GM19395 (cell line): ENCODE results near the gene ANTXR1.

Experiments
- ATAC-seq: cut with Tn5 transposase; IDR thresholded peaks from one replicate; pipeline ENCODE4 v1.9.1; 2021; ENCODE audit warnings: mild to moderate bottlenecking, moderate library complexity; ENCODE audit not compliant: unreplicated experiment

The ANTXR1 gene

DNA sequence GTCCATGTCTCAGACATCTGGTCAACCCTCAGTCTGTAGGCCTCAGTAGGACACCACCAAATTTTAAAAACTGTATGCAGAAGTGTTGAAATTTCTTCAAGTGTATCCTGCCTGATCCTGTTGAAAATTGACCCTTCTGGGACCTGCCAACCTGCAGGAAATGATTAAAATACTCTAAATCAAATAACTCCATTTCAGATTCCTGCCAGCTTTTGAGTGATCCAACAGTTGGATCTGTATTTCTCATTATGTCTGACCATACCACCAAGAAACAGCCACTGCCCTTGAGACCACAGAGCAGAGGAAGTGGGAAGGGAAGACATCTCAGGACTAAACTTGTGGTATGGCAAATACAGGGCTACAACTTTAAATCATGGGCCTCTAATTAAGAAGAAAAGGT lies 113.4 kb downstream of the ANTXR1 start:
- ATAC-seq: no peak

DNA sequence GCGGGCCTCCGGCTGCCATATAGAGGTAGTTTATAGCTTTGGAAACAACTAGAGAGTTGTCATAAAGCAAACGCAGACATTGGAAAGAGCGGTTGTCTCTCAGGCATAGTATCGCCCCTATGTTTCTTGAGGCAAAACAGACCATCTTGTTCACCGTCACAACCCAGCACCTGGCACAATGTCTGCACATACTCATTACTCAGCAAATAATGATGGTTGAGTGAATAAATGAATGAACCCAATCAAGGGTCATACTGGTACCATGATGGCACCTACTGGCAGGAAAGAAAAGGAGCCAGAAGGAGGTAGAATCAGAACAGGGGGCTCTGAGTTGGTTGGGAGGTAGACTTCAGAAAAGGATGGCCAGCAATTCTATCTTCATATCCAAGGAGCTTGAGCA lies 118.5 kb downstream of the ANTXR1 start:
- ATAC-seq: no peak

DNA sequence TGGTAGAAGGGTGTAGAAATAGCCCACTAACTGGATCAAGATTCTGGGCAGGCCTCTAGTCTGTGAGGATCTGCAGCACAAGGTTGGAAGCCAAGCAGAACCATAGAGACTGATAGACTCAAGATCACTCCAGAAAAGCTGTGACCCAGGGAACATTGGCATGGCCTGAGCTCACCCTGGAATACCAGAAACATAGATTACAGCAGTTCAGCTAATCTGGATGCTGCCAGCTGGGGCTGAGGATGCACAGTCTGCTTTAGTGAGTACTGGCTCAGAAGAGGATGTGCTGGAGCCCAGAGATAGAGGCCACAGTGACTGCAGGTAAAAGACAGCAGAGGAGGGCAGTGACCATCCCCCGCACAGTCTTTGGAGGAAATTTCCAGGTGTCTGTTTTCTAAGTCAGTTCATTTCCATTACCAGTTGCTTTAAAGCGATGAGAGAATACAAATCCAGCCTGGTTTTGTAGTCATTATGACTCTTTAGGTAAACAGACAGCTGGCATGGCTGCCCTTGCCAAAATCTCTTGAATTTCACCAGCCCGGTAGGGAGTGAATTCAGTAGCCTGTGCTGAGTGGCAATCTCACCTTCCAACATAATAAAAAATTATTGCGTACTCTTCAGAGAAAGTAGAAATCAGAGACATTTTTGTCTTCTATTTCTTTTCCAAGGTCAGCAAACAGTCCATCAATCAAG lies 119.2 kb downstream of the ANTXR1 start:
- no peak for ATAC-seq

DNA sequence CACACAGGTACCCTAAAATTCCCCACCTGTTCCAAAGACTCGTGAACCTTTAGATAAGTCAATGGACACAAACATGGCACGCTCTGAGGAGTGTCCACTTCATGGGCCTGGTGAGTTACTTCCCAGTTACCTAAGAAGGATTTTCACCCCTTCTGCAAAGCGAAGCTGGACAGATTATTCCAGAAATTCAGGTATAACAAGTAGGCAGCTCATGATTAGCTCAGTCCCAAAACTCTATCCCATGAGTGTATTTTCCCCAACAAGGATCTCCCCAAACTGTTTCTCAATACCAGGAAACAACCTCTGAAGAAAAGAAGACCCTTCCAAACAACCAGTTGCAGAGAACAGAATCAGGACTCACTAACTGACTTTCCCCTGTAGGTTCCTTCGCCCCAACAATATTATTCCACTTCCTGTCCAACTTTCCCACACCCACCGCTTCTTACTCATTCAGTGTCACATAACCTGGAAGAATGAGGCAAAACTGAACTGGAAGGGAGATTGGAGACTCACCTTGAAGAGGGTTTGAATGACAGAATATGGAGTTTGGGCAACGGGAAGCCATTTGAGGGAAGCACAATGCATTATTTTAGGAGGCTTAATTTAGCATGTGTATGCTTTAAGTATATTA lies 120.1 kb downstream of the ANTXR1 start:
- ATAC-seq: no peak

DNA sequence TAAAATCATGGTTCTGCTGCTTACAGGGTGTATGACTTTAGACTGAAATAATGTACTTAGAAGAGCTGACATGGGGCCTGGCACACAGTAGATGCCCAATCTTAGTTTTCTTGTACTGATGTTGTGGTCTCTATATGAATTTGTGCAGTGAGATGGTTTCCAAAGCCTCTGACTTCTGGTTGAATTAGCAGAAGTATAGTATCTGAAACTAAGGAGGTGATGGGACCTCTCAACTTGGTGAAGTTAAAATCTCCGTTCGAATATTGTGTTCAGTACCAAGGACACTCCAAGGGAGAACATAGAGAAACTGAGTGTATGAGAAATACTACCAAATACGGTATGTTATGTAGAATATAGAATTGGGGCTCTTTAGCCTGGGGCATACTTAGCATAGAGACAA lies 120.9 kb downstream of the ANTXR1 start:
- no peak for ATAC-seq

DNA sequence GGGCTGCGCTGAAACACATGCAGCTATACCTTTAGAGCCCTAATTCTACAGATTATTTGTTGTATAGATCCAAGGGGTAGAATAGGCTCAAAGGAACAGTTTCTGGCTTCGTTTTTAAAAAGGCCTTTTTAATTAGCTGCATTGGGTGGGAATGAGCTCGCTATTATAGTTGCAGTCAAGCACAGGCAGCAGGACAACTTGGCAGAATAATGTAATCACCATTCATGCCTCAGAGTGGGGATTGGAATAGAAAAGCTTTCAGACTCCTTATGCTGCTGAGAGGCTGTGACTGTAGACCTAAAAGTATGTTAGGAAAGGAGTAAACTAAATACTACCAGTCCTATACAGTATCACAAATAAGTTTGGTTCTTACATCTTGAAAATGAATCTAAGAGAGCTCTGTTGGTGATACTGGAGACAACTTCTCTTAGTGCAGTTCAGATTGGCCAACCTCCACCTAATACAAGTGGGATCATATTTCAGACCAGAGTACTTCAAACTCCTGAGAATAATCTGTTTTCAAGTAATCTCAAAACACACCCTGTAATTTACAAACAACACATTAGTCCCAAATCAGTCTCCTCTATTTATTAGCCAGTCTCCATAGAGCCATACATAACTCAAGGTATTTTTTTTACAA lies 121.4 kb downstream of the ANTXR1 start:
- no peak for ATAC-seq

DNA sequence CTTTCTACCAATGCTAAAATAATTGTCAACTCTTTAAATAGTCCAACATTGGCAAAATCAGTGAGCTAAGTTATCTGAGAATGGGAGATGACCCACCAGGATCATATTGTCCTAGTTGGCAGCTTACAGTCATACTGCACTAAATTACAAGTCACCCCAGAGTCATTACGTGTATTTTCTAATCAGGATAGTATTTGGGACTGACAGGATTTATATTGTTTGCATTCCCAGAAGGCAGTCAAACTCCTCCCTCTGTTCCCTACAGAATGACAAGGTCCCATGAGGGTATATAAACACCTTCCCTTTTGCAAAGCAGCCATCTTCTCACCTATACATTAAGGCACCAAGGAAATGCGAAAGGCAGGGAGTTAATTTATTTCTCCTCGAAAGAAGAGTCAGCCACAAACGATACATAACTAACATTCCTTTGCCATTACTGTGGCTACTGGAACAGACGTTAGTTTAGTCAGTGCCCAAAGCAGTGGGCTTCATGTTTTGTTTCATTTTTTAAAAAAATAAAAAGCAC lies 125.3 kb downstream of the ANTXR1 start:
- no peak for ATAC-seq

DNA sequence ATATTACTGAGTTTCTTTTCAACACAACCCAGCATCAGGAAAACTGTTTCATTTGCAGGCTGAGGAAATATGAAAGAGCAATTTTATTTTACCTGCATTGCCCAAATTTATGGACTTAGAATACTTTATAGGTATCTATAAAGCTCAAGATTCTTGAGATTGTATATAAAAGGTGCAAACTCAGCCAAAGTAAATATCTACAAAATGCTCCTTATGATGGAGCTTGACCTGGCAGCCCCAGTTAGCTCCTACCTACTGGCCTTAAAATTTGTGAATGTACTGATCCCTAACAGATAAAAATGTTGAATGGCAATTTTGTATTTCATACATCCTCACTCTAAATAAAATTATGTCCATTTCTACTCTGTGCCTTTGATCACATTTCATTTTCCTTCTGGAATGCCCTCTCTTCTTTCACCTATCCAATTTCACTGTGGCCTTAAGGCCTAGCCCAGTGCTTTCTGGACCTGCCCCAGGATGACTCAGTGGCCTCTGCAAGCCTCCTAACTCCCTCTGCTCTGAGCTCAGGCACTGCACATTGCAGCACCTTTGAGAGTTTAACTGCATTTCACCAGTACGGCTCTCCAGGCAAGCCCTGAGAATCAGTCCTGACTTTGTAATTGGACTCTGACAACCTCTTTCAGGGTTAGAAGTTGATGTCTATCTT lies 125.9 kb downstream of the ANTXR1 start:
- ATAC-seq: no peak

DNA sequence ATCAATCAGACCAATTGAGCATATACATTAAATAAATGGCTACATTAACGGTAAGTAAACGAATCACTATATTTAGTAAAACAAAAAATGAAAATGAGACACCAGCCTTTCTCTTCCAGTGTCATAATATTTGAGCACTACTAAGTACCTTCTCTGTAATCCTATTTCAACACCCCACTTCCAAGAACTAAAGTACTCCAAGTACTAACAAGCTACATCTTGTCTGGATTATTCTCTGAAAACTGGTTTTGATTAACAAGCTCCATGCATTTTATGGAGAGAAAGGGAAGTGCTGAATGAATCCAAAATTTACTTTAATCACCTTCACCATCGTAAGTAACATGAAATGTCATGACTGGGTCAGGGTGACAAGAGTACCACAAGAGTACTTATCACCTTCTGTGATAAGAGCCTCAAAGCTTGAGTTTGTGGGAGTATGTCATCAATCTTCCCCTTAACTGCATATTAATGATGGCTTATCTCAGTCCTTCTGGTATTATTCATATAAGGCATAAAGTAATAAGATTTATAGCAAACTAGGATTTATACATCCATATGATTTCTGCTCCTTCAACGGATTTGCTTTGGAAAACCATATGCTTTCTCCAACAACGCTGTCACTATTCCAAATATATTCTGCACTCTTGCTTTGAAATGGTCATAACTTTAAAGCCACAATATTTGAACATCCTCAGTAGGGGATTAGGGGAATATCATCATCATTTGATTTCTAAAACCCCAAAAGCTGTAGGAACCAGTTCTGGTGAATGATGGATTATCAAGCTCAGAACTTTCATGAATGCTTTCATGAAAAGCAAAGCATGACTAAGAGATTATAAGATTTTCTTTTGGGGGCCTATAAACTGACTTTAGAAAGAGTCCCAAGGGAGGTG lies 127.0 kb downstream of the ANTXR1 start:
- no peak for ATAC-seq

DNA sequence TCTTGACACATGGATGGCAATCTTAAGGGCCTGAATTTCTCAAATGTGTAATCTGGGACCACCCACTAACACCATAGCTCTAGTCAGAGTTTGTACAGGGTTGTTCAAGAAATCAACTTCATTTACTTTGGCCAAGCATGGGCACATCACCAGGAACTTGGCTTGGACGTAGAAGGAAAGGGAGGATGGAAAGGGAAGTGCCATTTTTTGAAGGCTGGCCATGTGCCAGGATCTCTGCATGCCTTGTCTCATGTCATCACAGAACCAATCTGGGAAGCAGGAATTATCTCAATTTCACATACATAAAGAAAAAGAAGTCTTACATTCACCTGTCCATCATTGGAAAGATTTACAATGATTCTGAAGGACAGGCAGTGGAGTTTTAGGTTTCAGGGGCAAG lies 128.1 kb downstream of the ANTXR1 start:
- ATAC-seq: no peak

DNA sequence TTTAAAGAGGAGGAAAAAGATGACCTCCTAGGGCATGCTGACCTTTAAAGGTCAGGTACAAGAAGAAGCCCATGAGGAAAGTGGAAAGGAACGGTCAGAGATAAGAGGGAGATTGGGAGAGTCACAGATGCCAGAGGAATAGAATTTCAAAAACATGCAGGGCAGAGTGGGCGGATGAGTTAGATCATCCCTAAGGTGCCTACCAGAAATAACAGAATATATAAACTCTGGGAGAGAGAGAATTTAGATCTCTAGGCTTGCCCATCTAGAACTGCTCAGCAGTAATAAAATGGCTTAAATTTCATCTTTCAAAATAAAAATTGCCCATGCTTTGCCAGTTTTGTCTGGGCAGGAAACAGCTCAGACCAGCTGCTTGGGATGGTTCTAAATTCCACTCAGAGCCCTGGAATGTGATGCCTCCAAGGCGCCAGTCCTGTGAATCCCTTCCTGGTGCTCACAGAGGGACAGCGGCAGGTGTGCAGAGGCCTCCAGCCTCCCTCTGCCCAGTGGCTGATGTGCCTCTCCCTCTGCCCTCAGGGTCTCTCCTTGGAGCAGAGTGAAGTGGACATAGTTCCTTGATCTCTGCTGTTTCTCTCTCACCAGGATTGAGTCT lies 130.9 kb downstream of the ANTXR1 start:
- ATAC-seq: no peak

DNA sequence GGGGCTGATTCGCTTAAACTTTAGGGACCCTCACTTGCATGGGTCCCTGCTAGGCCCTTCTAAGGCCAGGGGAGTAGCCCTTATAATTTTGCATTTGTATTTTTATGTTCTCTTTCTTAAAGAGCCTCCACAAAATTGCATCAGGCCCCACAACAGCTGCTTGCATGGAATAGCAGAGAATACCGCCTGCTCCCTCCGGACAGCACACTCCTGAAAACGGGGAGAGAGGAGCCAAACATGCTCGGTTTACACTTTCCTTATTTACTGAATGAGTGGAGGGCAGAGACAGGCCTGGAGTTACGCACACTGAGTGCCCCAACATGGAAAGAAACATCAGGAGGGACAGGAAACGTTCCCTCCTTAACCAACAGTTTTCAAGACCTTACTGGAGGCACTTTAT lies 132.2 kb downstream of the ANTXR1 start:
- no peak for ATAC-seq

DNA sequence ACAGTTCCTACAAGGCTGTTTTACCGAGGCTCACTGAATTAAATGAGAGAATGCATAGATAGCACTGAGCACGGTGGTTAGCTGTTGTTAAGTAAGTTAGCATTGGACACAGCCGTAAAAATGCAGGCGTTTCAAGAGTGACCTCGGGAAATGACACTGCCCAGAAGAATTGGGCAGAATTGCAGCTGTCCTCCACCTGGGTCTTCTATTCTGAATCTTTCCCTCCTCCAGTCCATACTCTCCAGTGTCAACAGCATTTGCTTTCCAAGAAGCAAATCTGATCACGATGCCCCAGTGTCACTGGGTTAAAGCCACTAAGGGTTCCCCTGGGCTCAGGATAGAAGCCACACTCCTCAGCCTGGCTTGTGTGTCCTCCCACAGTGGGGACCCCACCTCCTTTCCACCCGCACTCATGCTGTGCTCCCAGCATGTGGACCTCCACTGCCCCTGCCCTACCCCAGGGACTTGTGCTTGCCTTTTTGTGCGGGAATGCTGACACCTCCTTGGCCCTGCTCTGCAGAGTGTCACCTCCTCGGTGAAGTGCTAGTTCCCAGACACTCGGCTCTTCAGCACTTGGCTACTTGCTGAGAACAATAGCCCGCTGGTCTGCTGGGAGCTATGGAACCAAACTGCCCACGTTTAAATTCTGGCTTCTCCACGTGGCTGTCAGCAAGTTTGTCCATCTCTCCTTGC lies 135.0 kb downstream of the ANTXR1 start:
- no peak for ATAC-seq

DNA sequence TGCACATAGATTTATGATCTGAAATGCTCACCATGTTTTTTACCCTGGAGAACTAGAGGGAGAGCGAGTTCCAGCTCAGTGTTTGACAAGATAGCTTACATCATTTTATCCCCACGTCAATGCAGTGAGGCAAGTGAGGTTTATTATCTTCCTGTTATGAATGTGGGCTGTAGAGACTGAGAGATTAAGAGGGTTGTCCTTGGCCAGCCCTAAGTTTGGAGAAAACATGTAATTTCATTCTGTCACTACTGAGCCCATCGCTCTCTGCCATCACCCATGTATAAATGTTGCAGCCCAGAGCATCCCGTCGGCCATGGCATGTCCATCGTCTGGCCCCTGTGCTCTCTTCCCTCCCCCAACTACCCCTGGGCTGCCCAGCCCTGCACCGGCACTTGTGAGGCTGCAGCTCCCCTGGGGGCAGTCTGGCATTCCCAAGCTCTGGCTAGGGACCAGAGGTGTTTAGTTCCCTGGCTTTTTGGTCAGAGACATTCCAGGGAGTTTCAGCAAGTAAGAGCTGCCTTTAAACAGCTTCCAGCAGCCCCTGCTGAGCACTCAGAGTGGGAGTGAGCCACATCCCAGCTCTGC lies 136.7 kb downstream of the ANTXR1 start:
- ATAC-seq: no peak

DNA sequence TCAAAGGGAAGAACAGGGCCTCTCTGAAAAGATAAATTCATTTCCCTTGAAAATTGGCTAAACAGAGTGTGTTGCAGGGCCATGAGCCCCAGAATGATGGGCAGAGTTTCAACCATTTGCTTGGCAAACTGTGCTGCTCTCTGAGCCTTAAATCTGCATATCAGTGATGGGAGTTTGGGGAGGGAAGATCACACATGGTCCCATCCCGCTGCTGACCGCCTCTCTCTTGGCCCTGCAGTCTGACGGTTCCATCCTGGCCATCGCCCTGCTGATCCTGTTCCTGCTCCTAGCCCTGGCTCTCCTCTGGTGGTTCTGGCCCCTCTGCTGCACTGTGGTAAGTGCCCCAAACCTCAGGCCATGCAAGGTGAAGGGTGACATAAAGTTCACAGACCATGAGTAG lies 139.0 kb downstream of the ANTXR1 start:
- ATAC-seq: no peak

DNA sequence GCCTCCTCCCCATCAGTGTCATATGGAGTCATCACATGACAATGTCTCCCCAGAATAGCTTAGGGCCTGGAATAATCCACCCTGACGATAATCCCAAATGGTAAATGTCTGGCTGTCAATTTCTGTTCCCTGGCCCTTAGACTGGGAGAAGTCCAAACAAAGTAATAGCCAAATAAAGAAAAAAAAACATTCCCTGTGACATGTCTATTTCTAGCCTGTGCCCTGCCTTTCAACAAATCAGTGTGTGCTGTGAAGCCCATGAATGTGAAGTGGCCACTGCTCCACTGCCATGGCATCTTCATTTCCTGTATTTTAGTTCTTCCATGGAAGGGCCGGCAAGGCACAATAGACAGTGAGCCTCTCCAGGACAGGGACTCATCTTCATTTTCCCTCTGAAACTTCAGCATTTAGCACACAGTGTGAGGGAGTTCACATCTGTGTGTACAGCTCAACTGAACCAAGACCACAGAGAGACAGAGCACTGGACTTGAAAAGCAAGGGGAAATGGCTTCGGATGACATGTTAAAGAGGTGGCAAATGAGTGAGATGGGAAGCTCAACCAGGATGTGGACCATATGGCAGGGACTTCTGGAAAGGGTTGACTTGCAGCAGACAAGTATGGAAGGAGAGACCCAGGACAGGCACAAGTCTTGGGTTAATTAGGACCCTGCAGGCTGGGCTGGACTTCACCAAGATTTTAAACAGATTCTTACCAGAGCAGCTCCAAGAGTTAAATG lies 140.0 kb downstream of the ANTXR1 start:
- no peak for ATAC-seq

DNA sequence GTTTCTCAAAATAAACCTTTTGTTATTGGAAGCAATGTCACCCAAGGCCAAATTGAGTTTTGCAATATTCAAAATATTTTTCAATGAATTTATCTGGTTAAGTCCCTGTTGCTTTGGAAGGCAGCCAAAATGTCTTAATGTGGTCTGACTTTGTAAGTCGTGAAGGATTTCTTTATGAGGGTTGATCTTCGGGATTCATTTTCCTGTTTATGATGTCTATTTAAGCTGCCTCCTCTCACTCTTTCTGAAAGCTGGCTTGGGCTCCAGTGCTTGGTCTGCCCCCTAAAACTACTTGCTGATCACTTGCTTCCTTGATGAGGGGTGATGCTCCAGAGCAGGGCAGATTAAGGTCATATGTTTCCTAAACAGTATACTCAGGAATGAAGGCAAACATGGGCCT lies 141.1 kb downstream of the ANTXR1 start:
- no peak for ATAC-seq

DNA sequence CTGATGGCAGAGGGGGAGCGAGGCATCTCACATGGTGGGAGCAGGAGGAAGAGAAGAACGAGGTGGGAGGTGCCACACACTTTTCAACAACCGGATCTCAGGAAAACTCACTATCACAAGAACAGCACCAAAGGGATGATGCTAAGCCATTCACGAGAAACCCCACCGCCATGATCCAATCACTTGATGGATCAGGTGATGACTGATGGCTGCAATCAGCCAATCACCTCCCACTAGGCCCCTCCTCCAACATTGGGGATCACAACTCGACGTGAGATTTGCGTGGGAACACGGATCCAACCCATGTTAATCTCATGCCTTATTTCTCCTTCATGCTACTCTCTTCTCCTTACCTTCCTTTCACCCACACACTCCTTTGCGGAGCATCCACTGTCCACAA lies 143.6 kb downstream of the ANTXR1 start:
- no peak for ATAC-seq

DNA sequence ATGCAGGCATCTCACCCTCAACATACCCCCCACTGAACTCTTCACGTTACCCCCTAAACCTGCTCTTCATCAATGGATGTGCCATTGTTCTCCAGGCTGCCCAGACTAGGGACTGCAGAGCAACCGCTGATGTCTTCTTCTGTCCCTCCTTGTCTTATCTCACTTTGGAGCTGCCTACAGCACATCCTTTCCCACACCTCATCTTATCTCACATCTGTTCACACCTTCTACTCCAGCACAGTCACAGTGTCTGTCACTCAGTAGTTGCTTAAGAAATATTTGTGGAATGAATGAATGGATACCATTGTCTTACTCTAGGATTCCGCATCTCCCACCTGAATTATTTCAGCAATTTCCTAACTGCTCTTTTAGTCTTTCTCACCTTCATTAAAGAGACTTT lies 144.5 kb downstream of the ANTXR1 start:
- no peak for ATAC-seq
